Measurements from ENCODE around the gene TCF20.

TCF20 gene

DNA sequence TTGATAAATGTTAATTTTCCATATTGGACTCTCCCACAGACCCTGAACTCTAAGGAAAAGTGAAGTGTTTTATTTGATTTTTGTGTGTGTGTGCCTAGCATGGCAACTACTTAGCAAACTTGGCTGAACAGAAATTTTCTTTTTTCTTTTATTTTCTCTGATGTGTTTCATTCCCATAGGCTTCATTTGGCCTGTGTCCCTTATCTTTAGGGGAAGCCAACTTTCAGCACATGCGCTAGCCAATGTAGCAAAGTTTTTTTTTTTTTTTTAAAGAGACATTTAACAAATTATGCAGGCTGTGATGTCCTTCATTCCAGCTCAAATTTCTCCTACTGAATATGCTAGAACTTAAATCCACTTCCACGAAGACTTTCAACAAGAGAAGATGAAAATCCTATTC is 14.2 kb downstream of the TCF20 start:
- no peak overlapping the region for H3K4me3 ChIP-seq (ENCODE audit: low read depth, low read length)
- in situ Hi-C loops (cut with HindIII; ENCODE audit: low sequenced_read_pairs): no loop called here
- no peak for DNase-seq (ENCODE audit: low read depth)
- TF ChIP-seq, protein P1, sequence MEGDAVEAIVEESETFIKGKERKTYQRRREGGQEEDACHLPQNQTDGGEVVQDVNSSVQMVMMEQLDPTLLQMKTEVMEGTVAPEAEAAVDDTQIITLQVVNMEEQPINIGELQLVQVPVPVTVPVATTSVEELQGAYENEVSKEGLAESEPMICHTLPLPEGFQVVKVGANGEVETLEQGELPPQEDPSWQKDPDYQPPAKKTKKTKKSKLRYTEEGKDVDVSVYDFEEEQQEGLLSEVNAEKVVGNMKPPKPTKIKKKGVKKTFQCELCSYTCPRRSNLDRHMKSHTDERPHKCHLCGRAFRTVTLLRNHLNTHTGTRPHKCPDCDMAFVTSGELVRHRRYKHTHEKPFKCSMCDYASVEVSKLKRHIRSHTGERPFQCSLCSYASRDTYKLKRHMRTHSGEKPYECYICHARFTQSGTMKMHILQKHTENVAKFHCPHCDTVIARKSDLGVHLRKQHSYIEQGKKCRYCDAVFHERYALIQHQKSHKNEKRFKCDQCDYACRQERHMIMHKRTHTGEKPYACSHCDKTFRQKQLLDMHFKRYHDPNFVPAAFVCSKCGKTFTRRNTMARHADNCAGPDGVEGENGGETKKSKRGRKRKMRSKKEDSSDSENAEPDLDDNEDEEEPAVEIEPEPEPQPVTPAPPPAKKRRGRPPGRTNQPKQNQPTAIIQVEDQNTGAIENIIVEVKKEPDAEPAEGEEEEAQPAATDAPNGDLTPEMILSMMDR (IDR thresholded peaks at IDR 0.05; ENCODE audit: low read depth, low read length, missing control alignments): no peak

DNA sequence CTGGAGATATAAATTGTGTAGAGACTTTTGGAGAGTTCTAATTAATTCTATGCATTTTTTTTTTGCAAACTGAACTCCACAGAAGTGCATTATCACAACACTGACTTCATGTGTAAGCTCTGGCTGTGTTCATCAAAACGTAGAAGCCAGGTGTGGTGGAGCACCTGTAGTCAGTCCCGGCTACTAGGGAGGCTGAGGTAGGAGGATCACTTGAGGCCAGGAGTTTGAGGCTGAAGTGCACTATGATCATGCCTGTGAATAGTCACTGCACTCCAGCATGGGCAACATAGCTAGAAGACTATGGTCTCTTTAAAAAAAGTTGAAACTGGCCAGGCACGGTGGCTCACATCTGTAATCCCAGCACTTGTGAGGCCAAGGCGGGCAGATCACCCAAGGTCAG is 20.6 kb downstream of the TCF20 start:
- in situ Hi-C loops (cut with HindIII; ENCODE audit: low sequenced_read_pairs): no loop called here
- DNase-seq (ENCODE audit: low read depth): no peak
- no peak overlapping the region for H3K4me3 ChIP-seq (ENCODE audit: low read depth, low read length)
- TF ChIP-seq, protein P1 (IDR thresholded peaks at IDR 0.05; ENCODE audit: low read depth, low read length, missing control alignments): no peak

DNA sequence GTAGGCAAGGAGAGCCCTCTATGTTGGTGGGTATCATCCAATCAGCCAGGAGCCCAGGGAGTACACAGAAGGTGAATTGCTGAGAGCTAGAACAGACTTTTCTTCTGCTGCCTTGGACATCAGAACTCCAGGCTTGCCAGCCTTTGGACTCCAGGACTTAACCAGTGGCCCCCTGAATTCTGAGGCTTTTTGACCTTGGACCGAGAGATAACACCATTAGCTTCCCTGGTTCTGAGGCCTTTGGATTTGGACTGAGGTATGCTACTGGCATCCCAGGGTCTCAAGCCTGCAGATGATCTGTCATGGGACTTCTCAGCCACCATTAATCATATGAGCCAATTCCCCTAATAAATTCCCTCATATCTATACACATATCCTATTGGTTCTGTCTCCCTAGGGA is 21.5 kb downstream of the TCF20 start:
- DNase-seq (ENCODE audit: low read depth): no peak
- H3K4me3 ChIP-seq (ENCODE audit: low read depth, low read length): no peak overlapping the region
- TF ChIP-seq, protein P1 (IDR thresholded peaks at IDR 0.05; ENCODE audit: low read depth, low read length, missing control alignments): no peak
- in situ Hi-C loops (cut with HindIII; ENCODE audit: low sequenced_read_pairs): no loop called here

DNA sequence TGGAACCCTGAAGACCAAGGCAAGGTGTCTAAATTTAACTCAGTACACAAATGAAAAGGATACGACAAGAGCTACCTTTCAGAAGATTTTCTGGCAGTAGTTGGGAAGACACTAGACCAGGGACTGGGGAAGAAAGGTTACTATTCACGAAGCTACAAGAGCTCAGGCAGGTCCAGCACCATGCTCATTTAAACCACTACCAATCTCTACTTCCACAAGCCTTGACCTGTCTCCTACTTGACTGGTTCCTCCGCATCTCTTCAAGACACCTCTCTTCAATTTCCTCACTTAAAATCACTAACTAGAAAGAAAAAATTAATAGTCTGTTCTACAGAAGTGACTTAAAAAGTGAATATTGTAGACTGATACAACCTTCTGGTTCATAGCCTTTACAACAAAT is 22.9 kb downstream of the TCF20 start:
- no peak overlapping the region for H3K4me3 ChIP-seq (ENCODE audit: low read depth, low read length)
- in situ Hi-C loops (cut with HindIII; ENCODE audit: low sequenced_read_pairs): no loop called here
- no peak for DNase-seq (ENCODE audit: low read depth)
- TF ChIP-seq, protein P1 (IDR thresholded peaks at IDR 0.05; ENCODE audit: low read depth, low read length, missing control alignments): no peak

DNA sequence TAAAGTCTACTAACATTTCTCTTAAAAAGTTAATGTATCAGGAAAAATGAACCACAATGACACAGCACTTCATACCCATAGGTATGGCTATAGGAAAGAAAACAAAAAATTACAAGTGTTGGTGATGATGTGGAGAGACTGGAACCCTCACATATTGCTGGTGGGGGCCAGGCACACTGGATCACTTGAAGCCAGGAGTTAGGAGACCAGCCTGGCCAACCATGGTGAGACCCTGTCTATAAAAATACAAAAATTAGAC is 26.7 kb downstream of the TCF20 start:
- in situ Hi-C loops (cut with HindIII; ENCODE audit: low sequenced_read_pairs): no loop called here
- H3K4me3 ChIP-seq (ENCODE audit: low read depth, low read length): no peak overlapping the region
- no peak for DNase-seq (ENCODE audit: low read depth)
- TF ChIP-seq, protein P1 (IDR thresholded peaks at IDR 0.05; ENCODE audit: low read depth, low read length, missing control alignments): no peak

DNA sequence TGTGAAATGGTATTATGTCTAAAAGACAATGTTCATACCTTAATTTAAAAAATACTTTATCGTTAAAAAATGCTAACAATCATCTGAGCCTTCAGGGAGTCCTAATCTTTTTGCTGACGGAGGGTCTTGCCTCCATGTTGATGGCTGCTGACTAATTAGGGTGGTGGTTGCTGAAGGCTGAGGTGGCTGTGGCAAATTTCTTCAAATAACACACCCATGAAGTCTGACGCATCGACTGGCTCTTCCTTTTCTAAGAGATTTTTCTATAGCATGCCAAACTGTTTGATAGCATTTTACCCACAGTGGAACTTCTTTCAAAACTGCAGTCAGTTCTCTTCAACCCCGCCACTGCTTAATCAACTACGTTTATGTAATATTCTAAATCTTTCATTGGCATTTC is 33.6 kb downstream of the TCF20 start:
- in situ Hi-C loops (cut with HindIII; ENCODE audit: low sequenced_read_pairs): no loop called here
- no peak overlapping the region for H3K4me3 ChIP-seq (ENCODE audit: low read depth, low read length)
- DNase-seq (ENCODE audit: low read depth): no peak
- TF ChIP-seq, protein P1 (IDR thresholded peaks at IDR 0.05; ENCODE audit: low read depth, low read length, missing control alignments): no peak

DNA sequence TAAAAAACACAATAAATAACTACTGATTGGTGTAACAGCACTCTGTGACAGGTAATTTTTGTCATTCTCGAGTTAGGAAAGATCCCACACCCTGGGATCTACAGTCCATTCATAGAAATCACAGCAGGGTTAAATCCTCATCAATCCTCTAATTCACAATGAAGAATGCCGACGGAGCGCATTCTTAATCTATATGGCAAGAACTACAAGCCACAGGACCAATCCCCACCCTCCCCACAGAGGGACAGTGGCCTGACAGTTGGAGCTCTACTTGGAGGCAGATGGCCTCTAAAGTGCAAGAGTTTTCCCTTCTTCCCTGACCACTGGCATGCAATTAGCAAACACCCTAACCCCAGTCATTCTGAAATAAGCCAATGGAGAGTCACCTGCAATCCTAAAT is 34.2 kb downstream of the TCF20 start:
- H3K4me3 ChIP-seq (ENCODE audit: low read depth, low read length): no peak overlapping the region
- in situ Hi-C loops (cut with HindIII; ENCODE audit: low sequenced_read_pairs): no loop called here
- no peak for DNase-seq (ENCODE audit: low read depth)
- TF ChIP-seq, protein P1 (IDR thresholded peaks at IDR 0.05; ENCODE audit: low read depth, low read length, missing control alignments): no peak

All from astrocyte of the cerebellum (primary cell).